ENCODE measurements around the gene RAB35. TPM values are rescaled to one million over a fixed set of nuclear protein-coding genes. Genes with fewer than 3 reads are reported as not detected.

The RAB35 gene
- total and polyA plus RNA-seq, 2 of the 4 experiments (the other 2 are of a cell fraction) = 32.6 to 49.6 TPM

DNA sequence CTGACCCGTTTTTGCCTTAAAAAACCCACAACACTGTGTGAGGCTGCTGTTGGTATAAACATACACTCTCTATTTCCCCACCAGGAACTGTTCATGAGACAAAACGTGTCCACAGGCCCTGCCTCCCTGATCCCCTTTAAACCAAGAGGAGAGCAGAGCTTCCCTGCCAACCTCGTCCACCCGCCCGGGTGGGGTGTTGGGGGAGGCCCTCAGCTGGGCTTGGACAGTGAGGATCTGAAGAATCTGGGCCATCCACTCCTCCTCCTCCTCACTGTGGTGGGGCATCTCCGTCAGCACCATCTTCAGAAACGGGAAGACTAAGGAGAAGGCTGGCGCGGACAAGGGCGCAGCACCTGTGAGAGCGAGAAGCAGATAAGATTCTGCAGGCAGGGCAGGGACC lies 41.1 kb upstream of the RAB35 start:
- H3K9ac ChIP-seq (ENCODE audit: low read depth, low read length) = no peak overlapping the region
- H3K14ac ChIP-seq (replicated peaks; ENCODE audit: low read depth, low read length) = no peak overlapping the region
- H4K5ac ChIP-seq (ENCODE audit: low read depth, low read length) = no peak overlapping the region
- H3K4me1 ChIP-seq (ENCODE audit: control insufficient read depth, insufficient read depth, low read length) = no peaks in the 10 kb centered on the region
- DNase-seq (no peak), ATAC-seq (ENCODE audit: low read depth) (no peak)
- H2BK15ac ChIP-seq (ENCODE audit: low read depth, low read length) = no peak overlapping the region
- no peak overlapping the region for H3K27ac ChIP-seq (ENCODE audit: insufficient read depth, low read length)
- H2BK5ac ChIP-seq (ENCODE audit: low read depth, low read length, poor library complexity, severe bottlenecking) = no peak overlapping the region
- H3K4me3 ChIP-seq (ENCODE audit: insufficient read depth, low read depth, low read length) = no peak overlapping the region
- H2AK5ac ChIP-seq (ENCODE audit: low read depth, low read length) = no peak overlapping the region
- in situ Hi-C loops (cut with MboI; ENCODE audit: low sequenced_read_pairs) (no loop called here), intact Hi-C loops (cut with micrococcal nuclease) (no loop called here), dilution Hi-C loops (cut with HindIII; ENCODE audit: low sequenced_read_pairs, unreplicated experiment) (no loop called here)
- POLR2A ChIA-PET (ENCODE audit: unreplicated experiment) = no interaction called here
- no peak overlapping the region for H3K4me2 ChIP-seq (ENCODE audit: low read depth, low read length)
- no peak overlapping the region for H2AFZ ChIP-seq (replicated peaks; ENCODE audit: low read length, poor library complexity)
- H2BK20ac ChIP-seq (ENCODE audit: low read depth, low read length) = no peak overlapping the region
- H3K36me3 ChIP-seq (ENCODE audit: control insufficient read depth, insufficient read depth, low read length) = peaks cover 87% of the 10 kb centered on the region
- H3K56ac ChIP-seq (ENCODE audit: extremely low read depth, insufficient read depth, low read length) = no peak overlapping the region
- peak overlapping the region; percentile 36 for H2AK9ac ChIP-seq (replicated peaks; ENCODE audit: low read depth, low read length, poor library complexity)
- no TSS peak for BruUV-seq (replicated peaks)
- WGBS, 2 experiments (ENCODE audit: extremely low coverage in 2 of 2, insufficient read length in 1 of 2) = no CpG with 5 or more reads among the region's 11 CpGs
- no peak overlapping the region for H2BK120ac ChIP-seq (ENCODE audit: low read depth, low read length)
- no peaks in the 10 kb centered on the region for H3K9me1 ChIP-seq (ENCODE audit: insufficient read depth, low read length)
- H3K4ac ChIP-seq (ENCODE audit: low read depth, low read length) = no peak overlapping the region
- no peaks in the 10 kb centered on the region for H3K9me3 ChIP-seq (ENCODE audit: control insufficient read depth, insufficient read depth, low read length)
- H3K23ac ChIP-seq (ENCODE audit: low read depth, low read length) = no peak overlapping the region
- H4K8ac ChIP-seq (ENCODE audit: low read depth in 2 of 2, low read length in 2 of 2) = no peak overlapping the region
- no peaks in the 10 kb centered on the region for H3K27me3 ChIP-seq (ENCODE audit: control insufficient read depth, insufficient read depth, low read length)
- TF ChIP-seq RAD21 (IDR thresholded peaks at IDR 0.05; ENCODE audit: low read length) (no peak), MAZ (IDR thresholded peaks at IDR 0.05; ENCODE audit: borderline replicate concordance, low read depth, low read length) (no peak), RCOR1 (IDR thresholded peaks at IDR 0.05; ENCODE audit: insufficient replicate concordance, low read length) (no peak), CEBPB (IDR thresholded peaks at IDR 0.05; ENCODE audit: low read depth, low read length) (no peak), POLR2A (IDR thresholded peaks at IDR 0.05; ENCODE audit: low read depth, low read length) (no peak), FOS (IDR thresholded peaks at IDR 0.05; ENCODE audit: low read depth, low read length) (no peak), NFE2L2 (IDR thresholded peaks at IDR 0.05; ENCODE audit: low read depth, low read length) (no peak), BHLHE40 (IDR thresholded peaks at IDR 0.05; ENCODE audit: low read depth, low read length) (no peak), SMC3 (IDR thresholded peaks at IDR 0.05; ENCODE audit: low read depth, low read length) (no peak), CHD1 (IDR thresholded peaks at IDR 0.05; ENCODE audit: low read depth, low read length) (no peak), RFX5 (IDR thresholded peaks at IDR 0.05; ENCODE audit: low read depth, low read length) (no peak)
- TF ChIP-seq, protein P1, sequence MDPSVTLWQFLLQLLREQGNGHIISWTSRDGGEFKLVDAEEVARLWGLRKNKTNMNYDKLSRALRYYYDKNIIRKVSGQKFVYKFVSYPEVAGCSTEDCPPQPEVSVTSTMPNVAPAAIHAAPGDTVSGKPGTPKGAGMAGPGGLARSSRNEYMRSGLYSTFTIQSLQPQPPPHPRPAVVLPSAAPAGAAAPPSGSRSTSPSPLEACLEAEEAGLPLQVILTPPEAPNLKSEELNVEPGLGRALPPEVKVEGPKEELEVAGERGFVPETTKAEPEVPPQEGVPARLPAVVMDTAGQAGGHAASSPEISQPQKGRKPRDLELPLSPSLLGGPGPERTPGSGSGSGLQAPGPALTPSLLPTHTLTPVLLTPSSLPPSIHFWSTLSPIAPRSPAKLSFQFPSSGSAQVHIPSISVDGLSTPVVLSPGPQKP (IDR thresholded peaks at IDR 0.05; ENCODE audit: borderline replicate concordance, low read depth, low read length) = no peak
- TF ChIP-seq, protein P2, sequence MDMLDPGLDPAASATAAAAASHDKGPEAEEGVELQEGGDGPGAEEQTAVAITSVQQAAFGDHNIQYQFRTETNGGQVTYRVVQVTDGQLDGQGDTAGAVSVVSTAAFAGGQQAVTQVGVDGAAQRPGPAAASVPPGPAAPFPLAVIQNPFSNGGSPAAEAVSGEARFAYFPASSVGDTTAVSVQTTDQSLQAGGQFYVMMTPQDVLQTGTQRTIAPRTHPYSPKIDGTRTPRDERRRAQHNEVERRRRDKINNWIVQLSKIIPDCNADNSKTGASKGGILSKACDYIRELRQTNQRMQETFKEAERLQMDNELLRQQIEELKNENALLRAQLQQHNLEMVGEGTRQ (IDR thresholded peaks at IDR 0.05; ENCODE audit: low read depth, low read length) = no peak
- TF ChIP-seq, protein P3, sequence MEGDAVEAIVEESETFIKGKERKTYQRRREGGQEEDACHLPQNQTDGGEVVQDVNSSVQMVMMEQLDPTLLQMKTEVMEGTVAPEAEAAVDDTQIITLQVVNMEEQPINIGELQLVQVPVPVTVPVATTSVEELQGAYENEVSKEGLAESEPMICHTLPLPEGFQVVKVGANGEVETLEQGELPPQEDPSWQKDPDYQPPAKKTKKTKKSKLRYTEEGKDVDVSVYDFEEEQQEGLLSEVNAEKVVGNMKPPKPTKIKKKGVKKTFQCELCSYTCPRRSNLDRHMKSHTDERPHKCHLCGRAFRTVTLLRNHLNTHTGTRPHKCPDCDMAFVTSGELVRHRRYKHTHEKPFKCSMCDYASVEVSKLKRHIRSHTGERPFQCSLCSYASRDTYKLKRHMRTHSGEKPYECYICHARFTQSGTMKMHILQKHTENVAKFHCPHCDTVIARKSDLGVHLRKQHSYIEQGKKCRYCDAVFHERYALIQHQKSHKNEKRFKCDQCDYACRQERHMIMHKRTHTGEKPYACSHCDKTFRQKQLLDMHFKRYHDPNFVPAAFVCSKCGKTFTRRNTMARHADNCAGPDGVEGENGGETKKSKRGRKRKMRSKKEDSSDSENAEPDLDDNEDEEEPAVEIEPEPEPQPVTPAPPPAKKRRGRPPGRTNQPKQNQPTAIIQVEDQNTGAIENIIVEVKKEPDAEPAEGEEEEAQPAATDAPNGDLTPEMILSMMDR (conservative IDR thresholded peaks at IDR 0.05; ENCODE audit: low read depth, low read length) = no peak
- peaks cover 4% of the 10 kb centered on the region for H4K20me1 ChIP-seq (ENCODE audit: insufficient read depth, low read length)
- CTCF ChIA-PET = no interaction called here
- H4K91ac ChIP-seq (ENCODE audit: insufficient read depth, low read depth, low read length) = no peak overlapping the region
- no peak overlapping the region for H3K18ac ChIP-seq (ENCODE audit: low read depth, low read length)
- peaks cover 9 to 18% of the 10 kb centered on the region in 2 experiments; a peak in 2 of 4 replicates for H3K79me1 ChIP-seq (ENCODE audit: low read depth in 1 of 2, low read length in 2 of 2)

Data from IMR-90 (cell line).